T-helper 1 cell (primary cell): ENCODE measurements around the gene GPX4.

Experiments used
- DNase-seq, 5 donors: peaks; one replicate each; pipeline ENCODE4 v3.0.0-alpha.2; 2012 to 2020

Gene GPX4

DNA sequence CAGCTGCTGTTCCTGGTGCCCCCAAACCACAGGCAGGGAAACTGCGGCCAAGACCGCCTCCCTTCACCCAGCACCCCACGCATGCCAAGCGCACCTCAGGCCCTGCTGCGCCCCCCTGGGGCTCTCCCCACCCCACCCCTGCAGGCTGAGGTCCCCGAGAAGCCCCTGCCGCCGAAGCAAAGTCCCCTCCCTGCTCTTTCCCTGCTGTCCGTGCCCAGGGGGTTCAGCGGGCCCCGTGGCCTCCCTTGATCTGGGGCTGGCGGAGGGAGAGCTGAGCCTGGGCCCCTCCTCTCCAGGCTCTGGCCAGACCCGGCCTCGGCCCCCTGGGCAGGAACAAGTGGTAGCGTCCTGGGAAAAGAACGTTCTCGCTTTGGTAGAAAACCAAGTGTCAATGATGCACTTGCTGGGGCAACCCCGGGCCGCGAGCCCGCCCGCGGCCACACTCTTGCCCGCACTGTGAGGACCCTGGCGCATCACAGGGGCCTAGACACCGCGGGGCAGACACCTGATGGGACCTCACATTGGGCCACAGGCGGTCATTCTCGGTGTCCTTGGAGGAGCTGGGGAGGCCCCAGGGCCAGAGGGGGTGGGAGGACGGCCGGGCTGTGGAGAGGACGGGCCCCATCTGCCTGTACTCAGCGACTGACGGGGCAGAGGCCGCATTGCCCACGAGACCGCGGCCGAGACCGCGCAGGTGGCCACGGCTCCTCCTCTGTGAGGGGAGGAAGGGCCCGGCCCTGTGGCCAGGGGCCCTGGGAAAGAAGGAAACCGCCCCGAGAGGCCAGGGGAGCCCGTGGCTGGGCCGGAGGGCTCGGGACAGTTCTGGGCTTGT is 29.0 kb downstream of the GPX4 start:
- peak in 1 of 5 donors; percentile 49 for DNase-seq

DNA sequence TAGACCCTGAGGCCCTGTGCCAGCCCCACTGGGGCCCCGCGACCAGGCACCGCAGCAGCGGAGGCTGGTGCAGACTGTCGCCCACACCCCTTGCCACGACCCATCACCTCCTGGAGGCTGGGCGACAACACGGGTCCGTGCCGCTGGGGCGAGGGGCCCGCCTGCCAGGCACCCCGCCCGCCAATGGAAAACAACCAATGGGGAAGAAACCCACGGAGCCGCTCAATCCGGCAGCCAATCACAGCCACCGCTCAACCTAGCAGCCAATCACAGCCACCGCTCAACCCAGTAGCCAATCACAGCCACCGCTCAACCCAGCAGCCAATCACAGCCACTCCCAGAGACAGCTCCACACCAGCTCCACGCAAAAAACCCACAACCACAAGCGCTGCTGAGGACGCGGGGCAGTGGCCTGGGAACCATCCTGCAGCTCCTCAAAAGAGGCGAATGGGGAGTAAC is 29.7 kb downstream of the GPX4 start:
- peak; percentile 67 to 90 (median 72) for DNase-seq

DNA sequence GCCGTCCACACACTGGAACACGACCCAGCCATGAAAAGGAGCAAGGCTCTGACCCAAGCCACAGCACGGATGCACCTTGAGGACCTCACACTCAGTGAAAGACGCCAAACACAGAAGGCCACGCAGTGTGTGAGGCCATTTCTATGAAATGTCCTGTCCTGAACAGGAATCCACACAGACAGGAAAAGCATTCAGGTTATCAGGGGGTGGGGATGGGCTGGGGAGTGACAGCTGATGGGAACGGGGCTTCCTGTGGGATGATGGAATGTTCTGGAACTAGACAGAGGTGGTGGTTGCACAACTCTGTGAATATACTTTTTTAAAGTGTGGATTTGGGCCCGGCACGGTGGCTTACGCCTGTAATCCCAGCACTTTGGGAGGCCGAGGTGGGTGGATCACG is 30.6 kb downstream of the GPX4 start:
- no peak for DNase-seq

DNA sequence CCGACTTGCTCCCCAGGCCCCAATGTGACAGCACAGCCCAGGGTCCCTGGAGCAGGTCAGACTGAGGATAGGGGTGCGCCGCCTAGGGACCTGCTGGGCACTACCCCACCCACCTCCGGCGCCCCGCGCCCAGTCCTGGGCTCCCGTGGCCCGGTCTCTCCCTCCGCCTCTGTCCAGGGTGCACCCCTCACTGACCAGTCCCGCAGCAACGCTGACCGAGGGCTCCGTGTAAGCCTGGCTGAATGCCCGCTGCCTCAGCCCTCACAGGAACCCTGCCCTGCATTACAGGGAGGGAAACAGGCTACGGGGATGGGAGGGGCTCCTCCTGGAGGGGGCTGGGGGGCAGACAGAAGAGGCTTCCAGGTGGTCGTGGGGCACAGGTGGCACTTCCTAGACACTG is 31.7 kb downstream of the GPX4 start:
- DNase-seq: no peak

DNA sequence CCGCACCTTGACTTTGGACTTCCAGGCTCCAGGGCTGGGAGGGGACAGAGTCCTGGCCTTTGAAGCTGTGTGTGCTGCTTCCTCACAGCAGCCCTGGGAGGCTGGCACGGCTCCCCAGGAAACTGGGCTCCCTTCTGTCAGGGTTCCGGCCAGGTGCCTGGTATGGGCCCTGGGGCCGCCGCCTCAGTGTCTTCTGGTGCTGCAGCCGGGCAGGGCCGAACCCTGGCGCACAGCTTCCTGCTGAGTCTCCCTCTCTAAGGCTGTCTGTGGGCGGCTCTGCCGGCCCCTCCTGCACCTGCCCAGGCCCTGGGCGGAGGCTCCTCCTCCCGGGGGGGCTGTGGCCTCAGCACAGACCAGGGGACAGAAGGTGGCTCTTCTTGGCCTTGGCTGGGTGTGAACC is 32.4 kb downstream of the GPX4 start:
- DNase-seq: no peak

DNA sequence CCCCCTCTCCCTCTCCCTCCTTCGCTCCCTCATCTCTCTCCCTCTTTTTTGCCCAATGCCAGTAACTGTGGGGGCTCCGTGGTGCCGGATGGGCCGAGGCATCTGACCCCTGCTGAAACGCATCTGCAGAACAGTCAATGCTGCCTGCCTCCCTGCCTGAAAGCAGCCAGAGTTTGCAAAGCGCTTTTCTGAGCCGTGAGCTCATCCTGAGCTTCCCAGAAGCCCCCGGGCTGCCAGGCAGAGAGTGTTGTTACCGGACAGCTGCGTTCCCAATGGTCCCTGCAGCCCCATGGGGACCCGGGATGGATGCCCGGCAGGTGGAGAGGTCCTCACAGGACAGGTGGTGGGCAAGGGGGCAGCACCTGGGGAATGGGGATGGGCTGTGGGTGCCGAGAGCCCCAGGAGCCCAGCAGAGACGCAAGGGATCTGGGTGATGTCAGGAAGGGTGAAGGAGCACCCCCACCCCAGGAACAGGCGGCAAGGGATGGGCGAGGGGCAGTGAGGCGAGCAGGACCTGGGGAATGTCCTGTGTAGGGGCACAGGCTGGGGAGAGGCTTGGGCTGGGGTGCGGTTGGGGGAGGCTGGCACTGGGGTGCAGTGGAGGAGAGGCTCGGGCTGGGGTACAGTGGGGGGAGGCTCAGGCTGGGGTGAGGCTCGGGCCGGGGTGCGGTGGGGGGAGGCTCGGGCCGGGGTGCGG is 33.0 kb downstream of the GPX4 start:
- DNase-seq: no peak

DNA sequence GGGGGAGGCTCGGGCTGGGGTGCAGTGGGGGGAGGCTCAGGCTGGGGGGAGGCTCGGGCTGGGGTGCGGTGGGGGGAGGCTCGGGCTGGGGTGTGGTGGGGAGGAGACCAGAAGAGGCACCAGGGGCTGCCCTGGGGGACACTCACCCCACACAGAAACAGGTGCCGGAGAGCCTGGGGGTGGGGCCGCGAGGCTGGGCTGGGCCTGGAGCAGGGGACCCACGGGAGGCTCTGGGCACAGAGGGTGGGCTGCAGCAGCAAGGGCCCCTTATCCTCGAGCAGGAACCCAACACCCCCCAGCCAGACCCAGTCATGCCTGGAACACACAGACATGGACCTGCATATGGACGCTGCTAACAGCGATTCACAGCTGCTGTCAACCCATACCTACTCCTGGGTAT is 34.3 kb downstream of the GPX4 start:
- no peak for DNase-seq

DNA sequence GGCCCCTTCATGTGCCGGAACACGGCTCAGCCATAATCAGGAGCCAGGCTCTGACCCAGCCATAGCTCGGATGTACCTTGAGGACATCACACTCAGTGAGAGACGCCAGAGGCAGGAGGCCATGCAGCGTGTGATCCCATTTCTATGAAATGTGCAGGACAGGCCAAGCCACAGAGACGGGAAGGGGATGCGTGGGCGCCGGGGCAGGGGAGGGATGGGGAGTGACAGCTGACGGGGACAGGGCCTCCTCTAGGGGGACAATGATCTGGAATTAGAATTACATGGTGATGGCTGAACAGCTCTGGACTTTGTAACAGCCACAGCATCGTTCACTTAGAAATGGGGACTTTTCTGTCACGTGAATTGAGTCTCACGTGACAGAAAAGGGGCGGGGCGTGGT is 35.3 kb downstream of the GPX4 start:
- no peak for DNase-seq

DNA sequence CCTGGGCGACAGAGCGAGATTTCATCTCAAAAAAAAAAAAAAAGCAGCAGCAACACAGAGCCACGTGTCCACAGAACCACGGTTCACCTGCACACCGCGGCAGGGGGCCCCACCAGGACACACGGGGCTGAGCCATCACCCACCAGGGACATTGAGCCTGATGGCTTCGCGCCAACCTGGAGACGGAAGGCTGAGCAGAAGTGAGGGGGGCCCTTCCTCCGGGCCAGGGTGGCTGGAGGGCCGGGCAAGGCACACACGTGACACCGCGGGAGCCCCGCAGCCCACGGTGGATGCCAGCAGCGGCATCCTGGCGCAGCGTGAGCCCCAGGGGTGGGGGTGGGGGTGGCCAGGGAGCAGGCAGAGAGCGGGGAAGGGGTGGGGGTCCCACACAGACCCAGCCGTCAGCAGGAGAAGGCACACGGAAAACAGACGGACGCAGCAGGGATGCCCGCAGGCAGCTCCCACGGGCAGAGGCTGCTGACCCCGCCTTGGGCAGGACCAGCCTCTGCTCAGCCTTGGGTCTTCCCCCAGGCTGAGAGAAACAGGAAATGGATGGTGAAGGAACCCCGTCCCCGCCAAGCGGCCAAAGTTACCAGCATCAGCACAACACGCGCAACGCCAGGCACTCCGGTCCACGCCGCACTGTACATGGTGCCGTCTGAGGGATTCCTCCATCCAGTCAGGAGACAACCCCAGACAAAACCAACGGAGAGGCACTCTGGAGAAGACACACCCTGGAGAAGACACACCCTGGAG is 36.7 kb downstream of the GPX4 start:
- DNase-seq: no peak

DNA sequence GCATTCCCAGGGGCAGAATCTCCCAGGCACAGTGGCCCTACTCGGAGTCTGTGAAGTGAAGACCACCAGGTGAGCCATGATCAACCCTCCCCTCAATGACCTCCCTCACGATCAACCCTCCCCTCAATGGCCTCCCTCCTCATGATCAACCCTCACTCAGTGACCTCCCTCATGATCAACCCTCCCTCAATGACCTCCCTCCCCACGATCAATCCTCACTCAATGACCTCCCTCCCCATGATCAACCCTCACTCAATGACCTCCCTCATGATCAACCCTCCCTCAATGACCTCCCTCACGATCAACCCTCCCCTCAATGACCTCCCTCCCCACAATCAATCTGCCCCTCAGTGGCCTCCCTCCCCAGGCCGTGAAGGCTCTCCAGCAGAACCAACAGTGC is 38.1 kb downstream of the GPX4 start:
- no peak for DNase-seq

DNA sequence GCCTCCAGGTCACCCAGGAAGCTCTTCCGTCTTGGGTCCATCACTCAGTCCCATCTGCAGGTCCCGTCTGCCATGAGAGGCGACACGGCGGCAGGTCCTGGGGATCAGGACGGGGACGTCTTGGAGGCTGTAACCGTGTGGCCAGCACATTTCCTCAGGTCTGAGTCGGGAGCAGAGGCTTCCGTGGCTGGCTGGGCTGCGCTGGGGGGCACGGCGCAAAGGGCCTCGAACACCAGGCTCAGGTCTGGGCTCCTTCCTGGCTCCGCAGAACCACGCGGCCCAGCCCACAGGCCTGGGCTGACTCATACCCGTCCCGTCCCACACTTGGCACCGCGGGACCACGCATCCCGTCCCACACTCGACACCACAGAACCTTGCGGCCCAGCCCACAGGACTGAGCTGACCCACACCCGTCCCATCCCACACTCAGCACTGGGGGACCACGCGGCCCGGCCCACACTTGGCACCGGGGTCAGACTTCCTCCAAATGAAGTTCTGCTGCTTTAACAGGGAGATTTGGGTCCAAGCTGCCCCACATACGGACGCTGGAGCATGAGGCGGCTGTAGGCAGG is 40.1 kb downstream of the GPX4 start:
- no peak for DNase-seq

DNA sequence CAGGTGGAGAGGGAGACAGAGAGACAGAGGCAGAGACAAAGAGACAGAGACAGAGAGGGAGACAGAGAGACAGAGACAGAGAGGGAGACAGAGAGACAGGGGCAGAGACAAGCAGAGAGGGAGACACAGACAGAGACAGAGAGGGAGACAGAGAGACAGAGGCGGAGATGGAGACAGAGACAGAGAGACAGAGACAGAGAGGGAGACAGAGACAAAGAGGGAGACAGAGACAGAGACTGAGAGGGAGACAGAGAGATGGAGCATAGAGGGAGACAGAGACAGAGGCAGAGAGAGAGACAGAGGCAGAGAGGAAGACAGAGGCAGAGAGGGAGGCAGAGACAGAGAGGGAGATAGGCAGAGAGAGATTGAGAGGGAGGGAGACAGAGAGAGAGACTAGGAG is 40.9 kb downstream of the GPX4 start:
- no peak for DNase-seq

DNA sequence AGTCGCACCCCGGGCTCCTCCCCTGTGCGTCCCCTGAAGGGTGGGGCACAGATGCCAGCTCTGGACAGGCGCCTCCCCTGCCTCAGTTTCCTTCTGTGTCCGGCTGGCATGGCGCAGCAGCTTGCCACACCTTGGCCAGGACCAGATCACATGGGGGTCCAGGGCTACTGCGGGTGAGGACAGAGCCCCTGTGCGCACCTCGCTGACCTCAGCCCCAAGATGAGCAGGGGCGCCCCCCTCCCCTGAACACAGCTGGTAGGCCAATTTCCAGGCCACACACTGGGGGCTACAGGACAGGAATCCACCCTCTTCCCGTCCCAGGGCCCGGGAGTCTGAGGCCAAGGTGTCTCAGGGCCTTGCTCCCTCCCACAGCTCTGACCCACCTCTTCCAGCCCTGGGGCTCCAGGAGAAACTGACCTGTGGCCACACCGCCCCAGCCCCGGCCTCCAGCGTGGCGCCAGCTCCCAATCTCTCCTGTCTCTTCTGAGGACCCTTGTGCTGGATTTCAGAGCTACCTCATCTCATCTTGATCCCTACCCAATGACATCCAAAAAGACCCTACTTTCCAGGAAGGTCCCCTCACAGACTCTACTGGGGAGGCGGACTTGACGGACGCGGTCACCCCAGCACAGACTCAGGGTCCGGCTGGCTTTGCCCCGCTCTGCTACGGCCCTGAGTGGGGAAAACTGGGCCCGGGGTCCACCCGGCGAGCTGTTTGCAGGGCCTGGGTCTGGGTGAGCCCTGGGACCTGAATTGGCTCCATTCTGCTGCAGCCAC is 42.0 kb downstream of the GPX4 start:
- no peak for DNase-seq

DNA sequence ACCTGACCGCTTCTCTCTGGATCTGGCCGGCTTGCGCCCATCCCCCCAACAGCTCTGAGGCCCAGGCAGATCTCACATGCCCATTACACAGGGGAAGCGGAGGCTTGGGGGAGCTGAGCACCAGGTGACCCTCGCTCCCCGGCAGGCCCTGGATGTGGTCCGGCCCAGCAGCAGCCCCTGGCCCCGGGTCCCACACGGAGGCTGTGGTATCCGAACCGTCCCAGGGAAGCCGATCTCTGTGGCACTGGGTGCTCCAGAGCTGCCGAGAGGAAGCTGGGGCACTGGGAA is 42.6 kb downstream of the GPX4 start:
- DNase-seq: no peak

DNA sequence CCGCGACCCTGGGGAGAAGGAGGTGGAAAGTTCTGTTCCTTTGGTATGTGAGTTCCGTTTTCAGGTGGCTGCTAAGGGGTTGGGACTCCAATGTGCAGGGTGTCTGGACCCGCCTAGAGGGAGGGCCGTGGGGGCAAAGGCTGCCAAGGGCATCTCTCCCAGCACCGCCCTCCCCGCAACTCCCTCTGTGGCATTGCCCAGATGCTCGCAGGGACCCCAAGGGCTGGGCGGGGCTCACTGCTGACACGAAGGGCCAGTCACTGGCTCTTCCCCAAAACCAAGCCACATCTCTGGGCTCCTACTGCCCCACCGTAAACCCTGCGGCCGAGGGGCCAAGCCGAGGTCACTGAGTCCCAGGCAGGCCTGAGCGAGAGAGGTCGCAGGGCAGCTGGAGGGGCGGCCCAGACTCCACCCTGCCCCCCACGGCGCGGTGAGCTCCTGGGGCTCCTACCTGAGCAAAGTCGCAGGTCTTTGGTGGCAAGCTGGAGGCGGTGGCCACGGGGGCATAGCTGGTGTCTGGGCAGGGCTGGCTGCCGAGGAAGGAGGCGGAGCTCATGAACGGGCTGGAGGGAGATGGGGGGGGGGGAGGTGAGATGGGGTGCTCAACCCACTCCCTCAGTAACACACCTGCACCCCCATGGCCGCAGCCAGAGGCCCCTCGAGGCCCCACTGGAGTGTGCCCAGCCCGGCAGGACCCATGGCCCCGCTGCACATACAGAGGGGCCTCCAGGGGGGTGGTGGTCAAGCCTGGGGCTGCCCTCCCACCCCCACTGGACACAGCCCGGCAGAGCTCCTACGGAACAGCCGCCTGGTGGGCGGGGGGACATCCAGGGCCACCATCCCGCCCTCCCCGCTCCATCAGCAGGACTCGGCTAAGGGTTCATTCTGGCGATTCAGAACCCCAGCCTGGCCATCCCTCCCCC is 43.3 kb downstream of the GPX4 start:
- no peak for DNase-seq

DNA sequence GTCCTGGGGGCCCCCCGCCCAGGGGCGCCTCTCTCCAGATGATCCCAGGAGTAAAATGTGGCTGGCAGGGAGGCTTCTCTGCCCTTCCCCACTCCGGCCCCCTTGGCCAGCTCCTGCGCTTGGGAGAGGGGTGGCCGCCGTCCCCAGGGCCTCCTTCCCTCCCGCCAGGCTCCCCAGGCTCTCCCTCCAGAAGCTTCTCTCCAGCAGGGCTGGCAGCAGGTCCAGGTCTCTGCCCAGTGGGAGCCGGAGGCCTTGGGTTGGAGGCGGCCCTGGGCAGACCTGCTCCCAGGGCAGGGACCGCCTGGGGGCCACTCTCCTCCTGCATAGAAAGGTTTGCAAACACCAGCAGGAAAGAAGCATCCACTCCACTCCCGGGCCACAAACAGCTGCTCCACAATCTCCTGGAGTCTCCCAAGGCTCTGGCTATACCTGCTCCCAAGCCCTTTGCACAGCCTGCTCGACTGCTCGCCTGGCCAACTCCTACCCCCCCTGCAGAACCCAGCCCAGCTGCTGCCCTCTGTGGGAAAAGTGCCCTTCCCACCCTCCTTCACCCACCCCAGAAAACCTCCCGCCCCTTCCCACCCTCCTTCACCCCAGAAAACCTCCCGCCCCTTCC is 44.2 kb downstream of the GPX4 start:
- DNase-seq: no peak

DNA sequence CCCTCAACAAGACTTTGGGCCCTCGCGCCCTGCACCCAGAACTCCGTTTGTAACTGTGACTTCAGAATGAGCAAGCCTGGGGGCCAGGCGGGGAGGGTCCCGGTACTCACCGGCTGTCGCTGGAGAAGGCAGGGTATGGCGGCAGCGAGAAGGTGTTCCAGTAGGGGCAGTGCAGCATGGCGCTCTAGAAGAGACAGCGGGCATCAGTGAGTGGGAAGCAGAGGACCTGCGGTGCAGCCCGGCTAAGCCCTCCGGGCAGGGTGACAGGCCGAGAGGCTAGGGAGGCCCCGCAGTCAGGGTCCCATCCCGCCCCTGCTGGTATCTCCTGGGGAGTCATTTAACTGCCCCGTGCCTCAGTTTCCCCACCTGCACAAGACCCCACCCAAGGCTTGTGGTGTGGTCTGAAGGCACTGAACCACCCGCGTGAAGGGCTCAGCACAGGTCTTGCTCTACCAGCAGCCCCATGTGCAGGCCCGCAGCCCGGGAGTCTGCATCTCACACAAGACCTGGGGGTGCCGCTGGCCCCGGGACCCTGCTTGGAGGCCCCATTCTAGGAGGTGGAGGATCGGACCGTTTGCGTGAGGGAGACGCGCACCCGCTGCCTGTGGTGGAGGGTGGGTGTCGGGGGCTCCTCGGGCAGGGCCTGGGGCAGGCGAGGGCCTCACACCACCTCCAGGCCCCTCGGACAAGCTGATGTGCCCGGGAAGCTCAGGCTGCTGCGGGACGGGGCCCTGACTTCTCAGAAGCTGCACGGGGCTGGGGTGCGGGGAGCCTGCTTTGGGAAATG is 45.7 kb downstream of the GPX4 start:
- no peak for DNase-seq

DNA sequence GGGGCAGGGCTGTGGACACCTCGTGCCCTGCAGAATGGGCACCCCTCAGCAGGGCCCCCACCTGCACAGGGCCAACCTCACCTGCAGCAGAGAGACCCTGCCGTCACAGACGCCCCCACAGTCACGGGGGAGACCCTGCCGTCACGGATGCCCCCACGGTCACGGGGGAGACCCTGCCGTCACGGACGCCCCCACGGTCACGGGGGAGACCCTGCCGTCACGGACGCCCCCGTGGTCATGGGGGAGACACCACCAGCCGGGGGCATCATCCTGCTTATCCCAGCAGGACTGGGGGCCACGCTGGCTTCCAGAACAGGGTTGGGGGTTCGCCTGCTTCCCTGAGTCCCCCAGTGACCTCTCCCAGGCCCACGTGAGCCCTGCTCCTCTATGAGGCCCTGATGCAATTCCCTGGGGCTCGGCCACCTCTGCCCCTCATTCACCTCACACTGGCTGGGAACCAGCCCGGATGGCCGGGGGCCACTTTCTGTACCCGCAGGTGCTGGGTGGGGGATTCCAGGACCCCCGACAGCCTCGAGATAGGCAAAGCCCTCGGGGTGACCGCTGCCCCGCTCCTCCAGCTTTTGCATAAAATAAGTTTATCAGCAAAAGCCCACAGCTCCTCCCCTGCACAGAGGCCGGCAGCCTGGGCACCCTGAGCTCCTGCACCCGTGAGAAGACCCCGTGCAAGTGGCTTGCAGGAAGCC is 46.7 kb downstream of the GPX4 start:
- DNase-seq: no peak

DNA sequence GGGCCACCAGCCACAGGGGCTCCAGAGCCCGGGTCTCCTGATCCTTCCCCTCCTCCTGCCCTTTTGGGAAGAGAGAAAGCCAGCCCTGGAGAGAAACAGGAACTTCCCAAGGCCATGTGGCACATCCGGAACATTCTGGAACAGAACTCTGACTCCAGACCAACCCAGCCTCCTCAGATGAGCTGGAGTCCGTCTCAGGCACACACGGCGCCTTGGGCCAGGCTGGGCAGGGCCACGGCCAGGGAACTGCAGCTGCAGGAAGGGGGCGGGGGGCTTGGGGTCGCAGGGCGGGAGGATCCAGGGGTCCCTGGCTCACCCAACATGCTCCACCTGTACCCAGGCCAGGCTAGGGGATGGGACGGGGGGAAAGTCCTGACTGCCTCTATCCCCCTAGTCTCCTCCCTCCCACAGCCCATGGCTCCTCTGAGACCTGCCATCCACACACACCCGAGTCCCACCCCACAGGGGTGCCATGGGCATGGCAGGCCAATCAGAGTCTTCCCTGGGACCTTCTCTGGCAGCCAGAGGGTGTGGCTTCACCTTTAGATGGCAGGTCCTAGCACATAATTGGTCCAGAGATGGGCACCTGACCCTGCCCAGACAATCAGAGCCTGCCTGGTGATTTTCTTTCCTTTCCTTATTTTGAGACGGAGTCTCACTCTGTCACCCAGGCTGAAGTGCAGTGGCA is 47.4 kb downstream of the GPX4 start:
- DNase-seq: no peak
